Measurements from ENCODE around the gene CFAP300. TPM values are rescaled to one million over a fixed set of nuclear protein-coding genes. Genes with fewer than 3 reads are reported as not detected.

The CFAP300 gene
- total RNA-seq, 1 experiment from 2014 or later: 1.7 TPM

DNA sequence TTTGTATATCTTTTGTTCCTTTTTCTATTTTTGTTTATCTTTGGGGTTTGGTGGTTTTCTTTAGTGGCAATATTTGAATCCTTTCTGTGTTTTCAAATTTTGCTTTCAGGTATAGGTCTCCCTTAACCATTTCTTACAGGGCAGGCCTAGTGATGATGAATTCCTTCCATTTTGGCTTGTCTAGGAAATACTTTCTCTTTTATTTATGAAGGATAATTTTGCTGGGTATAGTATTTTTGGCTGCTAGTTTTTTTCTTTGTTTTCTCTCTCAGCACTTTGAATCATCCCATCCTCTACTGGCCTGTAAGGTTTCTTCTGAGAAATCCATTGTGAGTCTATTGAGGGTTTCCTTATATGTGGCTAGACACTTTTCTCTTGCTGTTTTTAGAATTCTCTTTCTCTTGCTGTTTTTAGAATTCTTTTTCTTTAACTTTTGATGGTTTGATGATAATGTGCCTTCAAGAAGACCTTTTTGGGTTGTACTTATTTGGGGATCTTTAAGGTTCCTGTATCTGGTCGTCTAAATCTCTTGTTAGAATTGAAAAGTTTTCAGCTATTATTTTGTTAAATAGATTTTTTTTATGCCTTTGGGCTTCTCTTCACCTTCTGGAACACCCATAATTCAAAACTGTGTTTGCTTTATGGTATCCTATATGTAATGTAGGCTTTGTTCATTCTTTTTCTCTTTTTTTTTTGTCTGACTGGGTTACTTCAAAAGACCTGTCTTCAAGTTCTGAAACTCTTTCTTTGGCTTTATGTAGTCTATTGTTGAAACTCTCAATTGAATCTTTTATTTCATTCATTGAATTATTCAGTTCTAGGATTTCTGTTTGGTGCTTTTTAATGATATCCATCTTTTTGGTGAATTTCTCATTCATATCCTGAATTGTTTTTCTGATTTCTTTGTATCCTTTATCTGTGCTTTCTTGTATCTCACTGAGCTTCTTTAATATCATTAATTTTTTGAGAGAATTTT is 24.5 kb downstream of the CFAP300 start:
- Histone ChIP-seq H2BK20ac (ENCODE audit: low read depth, low read length, poor library complexity, severe bottlenecking) (no peak overlapping the region), H3K9me3 (ENCODE audit: control insufficient read depth, low read depth, low read length) (no peaks in the 10 kb centered on the region), H2AFZ (ENCODE audit: low read length) (no peak overlapping the region), H3K18ac (ENCODE audit: insufficient read length, low read depth, low read length) (no peak overlapping the region), H4K8ac (replicated peaks; ENCODE audit: insufficient read length, low read depth, low read length) (no peak overlapping the region), H3K79me1 (ENCODE audit: insufficient read depth, low read depth, low read length, poor library complexity, severe bottlenecking) (no peaks in the 10 kb centered on the region), H2BK5ac (ENCODE audit: insufficient read length, low read length) (no peak overlapping the region), H3K4me2 (ENCODE audit: insufficient read depth, insufficient read length, low read length) (no peak overlapping the region), H2AK5ac (ENCODE audit: insufficient read length, low read length) (no peak overlapping the region), H3T11ph (ENCODE audit: low read length) (no peak overlapping the region), H2BK120ac (ENCODE audit: low read depth, low read length, poor library complexity, severe bottlenecking) (no peak overlapping the region), H3K79me2 (ENCODE audit: insufficient read depth, low read length) (no peaks in the 10 kb centered on the region), H3K23me2 (ENCODE audit: insufficient read length, low read depth, low read length, poor library complexity, severe bottlenecking) (no peaks in the 10 kb centered on the region), H3K23ac (ENCODE audit: insufficient read length, low read depth, low read length) (no peak overlapping the region), H2BK15ac (ENCODE audit: low read depth, low read length) (no peak overlapping the region), H4K20me1 (ENCODE audit: control insufficient read depth, insufficient read depth, insufficient read length) (no peaks in the 10 kb centered on the region), H2BK12ac (ENCODE audit: insufficient read length, low read depth, low read length) (no peak overlapping the region), H3K27ac (ENCODE audit: insufficient read length, low read depth, low read length) (no peak overlapping the region), H3K56ac (ENCODE audit: insufficient read length, low read depth, low read length) (no peak overlapping the region), H3K4ac (ENCODE audit: low read depth, low read length) (no peak overlapping the region), H4K91ac (ENCODE audit: insufficient read length, low read depth, low read length) (no peak overlapping the region), H3K14ac (ENCODE audit: insufficient read depth, low read length) (no peak overlapping the region), H3K27me3 (ENCODE audit: insufficient read depth, low read length) (no peaks in the 10 kb centered on the region), H3K4me1 (ENCODE audit: insufficient read depth, low read length) (no peaks in the 10 kb centered on the region), H3K9ac (ENCODE audit: extremely low read depth, insufficient read length, low read length) (no peak overlapping the region), H4K5ac (ENCODE audit: insufficient read length, low read depth, low read length) (no peak overlapping the region)
- H3K9me3 Mint-ChIP-seq: peaks cover 22 to 24% of the 10 kb centered on the region in 2 experiments
- TF ChIP-seq, protein P1, sequence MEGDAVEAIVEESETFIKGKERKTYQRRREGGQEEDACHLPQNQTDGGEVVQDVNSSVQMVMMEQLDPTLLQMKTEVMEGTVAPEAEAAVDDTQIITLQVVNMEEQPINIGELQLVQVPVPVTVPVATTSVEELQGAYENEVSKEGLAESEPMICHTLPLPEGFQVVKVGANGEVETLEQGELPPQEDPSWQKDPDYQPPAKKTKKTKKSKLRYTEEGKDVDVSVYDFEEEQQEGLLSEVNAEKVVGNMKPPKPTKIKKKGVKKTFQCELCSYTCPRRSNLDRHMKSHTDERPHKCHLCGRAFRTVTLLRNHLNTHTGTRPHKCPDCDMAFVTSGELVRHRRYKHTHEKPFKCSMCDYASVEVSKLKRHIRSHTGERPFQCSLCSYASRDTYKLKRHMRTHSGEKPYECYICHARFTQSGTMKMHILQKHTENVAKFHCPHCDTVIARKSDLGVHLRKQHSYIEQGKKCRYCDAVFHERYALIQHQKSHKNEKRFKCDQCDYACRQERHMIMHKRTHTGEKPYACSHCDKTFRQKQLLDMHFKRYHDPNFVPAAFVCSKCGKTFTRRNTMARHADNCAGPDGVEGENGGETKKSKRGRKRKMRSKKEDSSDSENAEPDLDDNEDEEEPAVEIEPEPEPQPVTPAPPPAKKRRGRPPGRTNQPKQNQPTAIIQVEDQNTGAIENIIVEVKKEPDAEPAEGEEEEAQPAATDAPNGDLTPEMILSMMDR (conservative IDR thresholded peaks at IDR 0.05): no peak
- H3K27me3 Mint-ChIP-seq (ENCODE audit: low read depth): no peaks in the 10 kb centered on the region
- WGBS (ENCODE audit: extremely low coverage, insufficient read length, low lambda C conversion rate): no CpG with 5 or more reads among the region's 1 CpG
- no peak overlapping the region for H3K4me3 Mint-ChIP-seq
- H3K27ac Mint-ChIP-seq: no peak overlapping the region
- no peak for DNase-seq
- peaks cover 0 to 3% of the 10 kb centered on the region in 2 experiments; a peak in 1 of 4 replicates for H3K4me1 Mint-ChIP-seq
- peaks cover 15 to 26% (median 17%) of the 10 kb centered on the region in 3 experiments; a peak in 6 of 7 replicates for H3K36me3 Mint-ChIP-seq (ENCODE audit: insufficient read depth in 1 of 3, low read depth in 3 of 3)
